ENCODE data around the gene PFDN2.

DNA sequence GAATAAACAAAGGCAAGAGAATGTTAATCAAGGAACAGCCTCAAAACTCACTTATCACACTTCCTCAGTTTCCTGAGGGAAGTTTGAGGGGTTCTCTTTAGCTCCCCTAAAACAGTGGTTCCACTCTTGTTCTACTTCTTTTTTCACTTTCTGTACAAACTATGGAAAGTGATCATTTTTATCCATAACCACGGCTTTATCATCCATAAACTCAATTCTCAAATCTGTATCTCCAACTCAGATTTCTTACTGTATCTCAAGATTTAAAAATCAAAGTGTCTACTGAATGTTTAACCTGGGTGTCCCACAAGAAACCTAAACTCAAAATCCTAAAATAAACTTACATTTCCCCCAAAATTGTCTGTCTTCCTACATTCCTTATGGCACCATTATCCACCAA, 3.9 kb downstream of the PFDN2 start:
- TF ChIP-seq POLR2A (IDR thresholded peaks at IDR 0.05), result no peak
- TF ChIP-seq, protein P1, sequence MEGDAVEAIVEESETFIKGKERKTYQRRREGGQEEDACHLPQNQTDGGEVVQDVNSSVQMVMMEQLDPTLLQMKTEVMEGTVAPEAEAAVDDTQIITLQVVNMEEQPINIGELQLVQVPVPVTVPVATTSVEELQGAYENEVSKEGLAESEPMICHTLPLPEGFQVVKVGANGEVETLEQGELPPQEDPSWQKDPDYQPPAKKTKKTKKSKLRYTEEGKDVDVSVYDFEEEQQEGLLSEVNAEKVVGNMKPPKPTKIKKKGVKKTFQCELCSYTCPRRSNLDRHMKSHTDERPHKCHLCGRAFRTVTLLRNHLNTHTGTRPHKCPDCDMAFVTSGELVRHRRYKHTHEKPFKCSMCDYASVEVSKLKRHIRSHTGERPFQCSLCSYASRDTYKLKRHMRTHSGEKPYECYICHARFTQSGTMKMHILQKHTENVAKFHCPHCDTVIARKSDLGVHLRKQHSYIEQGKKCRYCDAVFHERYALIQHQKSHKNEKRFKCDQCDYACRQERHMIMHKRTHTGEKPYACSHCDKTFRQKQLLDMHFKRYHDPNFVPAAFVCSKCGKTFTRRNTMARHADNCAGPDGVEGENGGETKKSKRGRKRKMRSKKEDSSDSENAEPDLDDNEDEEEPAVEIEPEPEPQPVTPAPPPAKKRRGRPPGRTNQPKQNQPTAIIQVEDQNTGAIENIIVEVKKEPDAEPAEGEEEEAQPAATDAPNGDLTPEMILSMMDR (IDR thresholded peaks at IDR 0.05), result no peak
